Measurements from ENCODE around the gene ERC2. TPM values are rescaled to one million over a fixed set of nuclear protein-coding genes. Genes with fewer than 3 reads are reported as not detected.

ERC2 gene
- total and polyA plus RNA-seq, 2 donors (not counting 3 experiments of a cell fraction or from before 2014, with no cell fraction given): 5.6 to 15.5 TPM

DNA sequence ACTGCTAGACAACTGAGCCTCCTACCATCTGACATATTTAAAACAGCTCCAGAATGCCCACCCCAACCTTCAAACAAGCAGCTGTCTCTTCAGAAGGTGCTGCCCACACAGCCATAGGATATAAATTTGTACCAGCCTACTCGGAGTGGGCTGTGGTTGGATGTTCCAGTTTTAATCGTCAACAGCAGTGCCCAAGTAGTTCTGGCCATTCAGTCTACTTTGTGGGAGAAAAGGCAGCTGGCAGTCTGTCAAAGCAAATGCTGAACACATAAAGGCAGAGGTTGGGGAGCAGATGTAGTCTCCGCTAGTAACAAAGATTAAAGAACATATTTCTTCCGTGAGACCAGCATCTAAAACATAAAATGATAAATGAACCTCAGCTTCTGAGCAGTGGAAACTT lies 15.9 kb upstream of the ERC2 start:
- Histone ChIP-seq H3K36me3 (ENCODE audit: control insufficient read depth in 2 of 2, extremely low read depth in 1 of 2, insufficient read depth in 2 of 2, low read length in 2 of 2) (no peaks in the 10 kb centered on the region), H3K9ac (replicated peaks; ENCODE audit: extremely low read depth, insufficient read depth, low read length) (no peak overlapping the region), H3K27me3 (ENCODE audit: control insufficient read depth in 2 of 2, insufficient read depth in 2 of 2, low read length in 2 of 2) (peaks cover 0 to 4% of the 10 kb centered on the region in 2 experiments), H3K9me1 (replicated peaks; ENCODE audit: control insufficient read depth, extremely low read depth, insufficient read depth, low read length) (no peaks in the 10 kb centered on the region), H4K20me1 (replicated peaks; ENCODE audit: control insufficient read depth, extremely low read depth, insufficient read depth, low read length) (no peaks in the 10 kb centered on the region), H3K4me1 (ENCODE audit: control insufficient read depth, extremely low read depth, insufficient read depth, low read length) (no peaks in the 10 kb centered on the region), H3K79me2 (ENCODE audit: control insufficient read depth, insufficient read depth, low read length) (no peaks in the 10 kb centered on the region), H3K9me3 (replicated peaks; ENCODE audit: control insufficient read depth, insufficient read depth, low read length) (no peaks in the 10 kb centered on the region), H3K27ac (ENCODE audit: insufficient read depth, low read depth, low read length) (no peak overlapping the region), H3K4me2 (ENCODE audit: insufficient read depth, low read length) (no peak overlapping the region), H3K4me3 (replicated peaks in 1 of 3; ENCODE audit: insufficient read depth in 1 of 3, low read depth in 1 of 3, low read length in 3 of 3) (no peak overlapping the region), H2AFZ (ENCODE audit: low read depth, low read length) (no peak overlapping the region)
- POLR2A ChIA-PET: no interaction called here
- TF ChIP-seq MAX (IDR thresholded peaks at IDR 0.05; ENCODE audit: insufficient read depth, insufficient read length) (no peak), EZH2 (IDR thresholded peaks at IDR 0.05; ENCODE audit: borderline replicate concordance, low read depth, low read length, severe bottlenecking) (no peak), POLR2AphosphoS5 (IDR thresholded peaks at IDR 0.05; ENCODE audit: insufficient read depth, low read depth, low read length) (no peak), MYC (IDR thresholded peaks at IDR 0.05; ENCODE audit: low read depth, low read length) (no peak)
- dilution Hi-C loops (cut with MboI; ENCODE audit: extremely low pct_ligation_motif_present, low sequenced_read_pairs): no loop called here
- no TSS peak for BruUV-seq (replicated peaks)
- intact Hi-C loops (cut with micrococcal nuclease): no loop called here
- FAIRE-seq (no peak), DNase-seq (ENCODE audit: low read depth, low spot score) (no peak)
- CTCF ChIA-PET: interaction anchor here (4.0 kb wide), 1 partner anchor 11 kb away, joined by 22 read pairs; no protein-coding TSS in a partner anchor

DNA sequence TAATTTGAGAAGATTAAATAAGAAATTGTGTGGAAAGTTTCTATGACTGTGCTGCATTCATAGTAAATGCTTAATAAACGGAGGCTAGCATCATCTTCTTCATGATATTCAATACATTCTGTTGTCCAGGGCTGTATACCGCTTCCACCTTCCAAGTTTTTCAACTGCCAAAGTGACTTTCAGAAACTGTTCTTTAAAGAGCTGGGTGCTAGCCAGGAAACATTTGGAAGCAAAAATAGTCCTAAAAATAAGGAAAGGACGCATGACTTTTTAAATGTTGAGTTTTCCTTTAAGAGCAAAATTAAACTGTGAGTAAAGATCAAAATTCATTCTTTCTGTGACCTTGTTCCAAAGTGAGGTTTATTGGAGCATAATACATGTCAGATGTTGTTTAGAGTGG lies 9.4 kb upstream of the ERC2 start:
- intact Hi-C loops (cut with micrococcal nuclease) (no loop called here), dilution Hi-C loops (cut with MboI; ENCODE audit: extremely low pct_ligation_motif_present, low sequenced_read_pairs) (no loop called here)
- Histone ChIP-seq H2AFZ (ENCODE audit: low read depth, low read length) (no peak overlapping the region), H3K9me1 (replicated peaks; ENCODE audit: control insufficient read depth, extremely low read depth, insufficient read depth, low read length) (no peaks in the 10 kb centered on the region), H3K4me2 (ENCODE audit: insufficient read depth, low read length) (no peak overlapping the region), H3K9ac (replicated peaks; ENCODE audit: extremely low read depth, insufficient read depth, low read length) (no peak overlapping the region), H3K79me2 (ENCODE audit: control insufficient read depth, insufficient read depth, low read length) (no peaks in the 10 kb centered on the region), H3K27ac (ENCODE audit: insufficient read depth, low read depth, low read length) (no peak overlapping the region), H3K9me3 (replicated peaks; ENCODE audit: control insufficient read depth, insufficient read depth, low read length) (no peaks in the 10 kb centered on the region), H3K4me1 (ENCODE audit: control insufficient read depth, extremely low read depth, insufficient read depth, low read length) (no peaks in the 10 kb centered on the region), H3K27me3 (ENCODE audit: control insufficient read depth in 2 of 2, insufficient read depth in 2 of 2, low read length in 2 of 2) (peaks cover 10 to 14% of the 10 kb centered on the region in 2 experiments), H3K36me3 (ENCODE audit: control insufficient read depth in 2 of 2, extremely low read depth in 1 of 2, insufficient read depth in 2 of 2, low read length in 2 of 2) (no peaks in the 10 kb centered on the region), H3K4me3 (replicated peaks in 1 of 3; ENCODE audit: insufficient read depth in 1 of 3, low read depth in 1 of 3, low read length in 3 of 3) (no peak overlapping the region), H4K20me1 (replicated peaks; ENCODE audit: control insufficient read depth, extremely low read depth, insufficient read depth, low read length) (no peaks in the 10 kb centered on the region)
- ChIA-PET POLR2A (no interaction called here), CTCF (no interaction called here)
- BruUV-seq (replicated peaks): no TSS peak
- DNase-seq (ENCODE audit: low read depth, low spot score) (no peak), FAIRE-seq (no peak)
- TF ChIP-seq JUN (IDR thresholded peaks at IDR 0.05; ENCODE audit: borderline replicate concordance, insufficient read depth, insufficient read length, low read depth) (no peak), MYC (IDR thresholded peaks at IDR 0.05; ENCODE audit: low read depth, low read length) (no peak), POLR2AphosphoS5 (IDR thresholded peaks at IDR 0.05; ENCODE audit: insufficient read depth, low read depth, low read length) (no peak), FOS (IDR thresholded peaks at IDR 0.05; ENCODE audit: borderline replicate concordance, insufficient read depth, low read length) (no peak)
